ENCODE data around the gene BFAR.
"Not testable (repeated sequence)": the region's sequence is repeated elsewhere in the genome, so short reads cannot be mapped to it uniquely, and the experiment has no call there.

Gene BFAR

DNA sequence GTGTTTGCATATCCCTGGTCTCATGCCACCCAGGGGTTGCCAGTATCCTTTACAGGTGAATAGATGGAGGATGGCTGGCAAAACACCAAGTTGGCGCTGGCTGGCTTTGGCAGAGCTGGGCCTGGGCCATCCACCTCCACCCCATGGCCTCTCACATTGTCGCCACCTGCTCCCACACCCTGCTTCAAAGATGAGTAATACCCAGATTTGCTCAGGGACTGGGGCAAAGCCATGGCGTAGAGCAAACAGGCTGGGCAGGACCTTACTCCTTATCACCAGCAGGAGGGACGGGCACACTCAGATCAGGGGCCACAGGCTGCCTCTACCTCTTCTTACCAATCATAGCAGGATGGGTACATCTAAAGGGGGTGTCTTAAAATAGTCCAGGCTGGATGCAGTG lies 37.0 kb downstream of the BFAR start:
- TF ChIP-seq ZC3H10 (CRISPR knock-in tag; IDR thresholded peaks at IDR 0.05) = no peak
- TF ChIP-seq ZNF565 (CRISPR knock-in tag; conservative IDR thresholded peaks at IDR 0.05; ENCODE audit: low read depth) = no peak
- TF ChIP-seq ZFP30 (CRISPR knock-in tag; IDR thresholded peaks at IDR 0.05) = no peak
- ATAC-seq = no peak; the same call in 2 of the 3 replicates

DNA sequence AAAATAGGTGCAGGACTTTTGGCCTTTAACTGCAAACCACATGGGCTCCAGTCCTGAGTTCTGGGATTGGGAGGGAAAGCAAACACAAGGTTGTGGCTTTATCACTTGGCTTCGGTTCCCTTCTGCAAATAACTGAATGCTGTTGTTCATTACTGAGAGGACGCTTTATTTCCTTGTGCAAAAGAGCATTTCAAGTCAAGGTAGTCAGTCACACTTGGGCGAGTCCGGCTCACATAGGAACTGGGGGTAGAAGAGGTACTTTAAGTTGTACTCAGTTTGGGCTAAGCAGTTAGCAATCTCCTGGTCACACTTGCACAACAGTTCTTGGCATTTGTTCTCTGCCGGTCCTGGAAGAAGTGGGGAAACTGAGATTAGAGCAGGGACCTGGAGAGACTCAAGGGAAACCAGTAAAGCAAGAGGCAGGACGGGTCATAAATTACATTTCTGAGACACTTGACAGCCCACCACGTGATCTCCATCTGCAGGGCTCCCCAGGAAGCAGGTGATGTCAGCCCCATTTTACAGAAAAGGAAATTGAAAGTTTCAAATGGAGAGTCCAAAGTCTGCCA lies 39.7 kb downstream of the BFAR start:
- TF ChIP-seq, protein P1, sequence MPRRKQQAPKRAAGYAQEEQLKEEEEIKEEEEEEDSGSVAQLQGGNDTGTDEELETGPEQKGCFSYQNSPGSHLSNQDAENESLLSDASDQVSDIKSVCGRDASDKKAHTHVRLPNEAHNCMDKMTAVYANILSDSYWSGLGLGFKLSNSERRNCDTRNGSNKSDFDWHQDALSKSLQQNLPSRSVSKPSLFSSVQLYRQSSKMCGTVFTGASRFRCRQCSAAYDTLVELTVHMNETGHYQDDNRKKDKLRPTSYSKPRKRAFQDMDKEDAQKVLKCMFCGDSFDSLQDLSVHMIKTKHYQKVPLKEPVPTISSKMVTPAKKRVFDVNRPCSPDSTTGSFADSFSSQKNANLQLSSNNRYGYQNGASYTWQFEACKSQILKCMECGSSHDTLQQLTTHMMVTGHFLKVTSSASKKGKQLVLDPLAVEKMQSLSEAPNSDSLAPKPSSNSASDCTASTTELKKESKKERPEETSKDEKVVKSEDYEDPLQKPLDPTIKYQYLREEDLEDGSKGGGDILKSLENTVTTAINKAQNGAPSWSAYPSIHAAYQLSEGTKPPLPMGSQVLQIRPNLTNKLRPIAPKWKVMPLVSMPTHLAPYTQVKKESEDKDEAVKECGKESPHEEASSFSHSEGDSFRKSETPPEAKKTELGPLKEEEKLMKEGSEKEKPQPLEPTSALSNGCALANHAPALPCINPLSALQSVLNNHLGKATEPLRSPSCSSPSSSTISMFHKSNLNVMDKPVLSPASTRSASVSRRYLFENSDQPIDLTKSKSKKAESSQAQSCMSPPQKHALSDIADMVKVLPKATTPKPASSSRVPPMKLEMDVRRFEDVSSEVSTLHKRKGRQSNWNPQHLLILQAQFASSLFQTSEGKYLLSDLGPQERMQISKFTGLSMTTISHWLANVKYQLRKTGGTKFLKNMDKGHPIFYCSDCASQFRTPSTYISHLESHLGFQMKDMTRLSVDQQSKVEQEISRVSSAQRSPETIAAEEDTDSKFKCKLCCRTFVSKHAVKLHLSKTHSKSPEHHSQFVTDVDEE (CRISPR knock-in tag; IDR thresholded peaks at IDR 0.05) = no peak
- TF ChIP-seq ZNF8 (CRISPR knock-in tag; IDR thresholded peaks at IDR 0.05) (no peak), ZNF70 (CRISPR knock-in tag; IDR thresholded peaks at IDR 0.05) (no peak), BACH2 (CRISPR knock-in tag; IDR thresholded peaks at IDR 0.05; ENCODE audit: borderline replicate concordance) (no peak)
- peak; percentile 15; the same call in 1 of the 3 replicates for ATAC-seq

DNA sequence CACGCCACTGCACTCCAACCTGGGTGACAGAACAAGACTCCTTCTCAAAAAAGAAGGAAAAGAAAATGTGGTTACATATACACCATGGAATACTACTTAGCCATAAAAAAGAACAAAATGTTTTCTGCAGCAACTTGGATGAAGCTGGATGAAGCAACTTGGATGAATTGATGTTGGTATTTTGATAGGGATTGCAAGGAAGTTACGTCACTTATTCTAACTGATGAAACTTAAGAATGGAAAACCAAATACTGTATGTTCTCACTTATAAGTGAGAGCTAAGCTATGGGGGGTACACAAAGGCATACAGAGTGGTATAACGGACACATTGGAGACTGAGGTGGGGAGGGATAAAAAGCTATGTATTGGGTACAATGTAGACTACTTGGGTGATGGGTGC lies 43.9 kb downstream of the BFAR start:
- no peak for ATAC-seq
- no peak for TF ChIP-seq SNAI2 (CRISPR knock-in tag; IDR thresholded peaks at IDR 0.05)
- TF ChIP-seq, protein P2, sequence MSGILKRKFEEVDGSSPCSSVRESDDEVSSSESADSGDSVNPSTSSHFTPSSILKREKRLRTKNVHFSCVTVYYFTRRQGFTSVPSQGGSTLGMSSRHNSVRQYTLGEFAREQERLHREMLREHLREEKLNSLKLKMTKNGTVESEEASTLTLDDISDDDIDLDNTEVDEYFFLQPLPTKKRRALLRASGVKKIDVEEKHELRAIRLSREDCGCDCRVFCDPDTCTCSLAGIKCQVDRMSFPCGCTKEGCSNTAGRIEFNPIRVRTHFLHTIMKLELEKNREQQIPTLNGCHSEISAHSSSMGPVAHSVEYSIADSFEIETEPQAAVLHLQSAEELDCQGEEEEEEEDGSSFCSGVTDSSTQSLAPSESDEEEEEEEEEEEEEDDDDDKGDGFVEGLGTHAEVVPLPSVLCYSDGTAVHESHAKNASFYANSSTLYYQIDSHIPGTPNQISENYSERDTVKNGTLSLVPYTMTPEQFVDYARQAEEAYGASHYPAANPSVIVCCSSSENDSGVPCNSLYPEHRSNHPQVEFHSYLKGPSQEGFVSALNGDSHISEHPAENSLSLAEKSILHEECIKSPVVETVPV (CRISPR knock-in tag; IDR thresholded peaks at IDR 0.05) = no peak
- no peak for TF ChIP-seq ZC3H10 (CRISPR knock-in tag; IDR thresholded peaks at IDR 0.05)
- no peak for TF ChIP-seq RARB (CRISPR knock-in tag; IDR thresholded peaks at IDR 0.05)
- TF ChIP-seq OSR1 (CRISPR knock-in tag; IDR thresholded peaks at IDR 0.05) = no peak
- TF ChIP-seq ZNF8 (CRISPR knock-in tag; IDR thresholded peaks at IDR 0.05) = no peak
- TF ChIP-seq PPARA (CRISPR knock-in tag; IDR thresholded peaks at IDR 0.05; ENCODE audit: borderline replicate concordance) = no peak
- TF ChIP-seq GLIS3 (CRISPR knock-in tag; IDR thresholded peaks at IDR 0.05) = no peak
- no peak for TF ChIP-seq CSDC2 (CRISPR knock-in tag; IDR thresholded peaks at IDR 0.05)
- TF ChIP-seq, protein P3, sequence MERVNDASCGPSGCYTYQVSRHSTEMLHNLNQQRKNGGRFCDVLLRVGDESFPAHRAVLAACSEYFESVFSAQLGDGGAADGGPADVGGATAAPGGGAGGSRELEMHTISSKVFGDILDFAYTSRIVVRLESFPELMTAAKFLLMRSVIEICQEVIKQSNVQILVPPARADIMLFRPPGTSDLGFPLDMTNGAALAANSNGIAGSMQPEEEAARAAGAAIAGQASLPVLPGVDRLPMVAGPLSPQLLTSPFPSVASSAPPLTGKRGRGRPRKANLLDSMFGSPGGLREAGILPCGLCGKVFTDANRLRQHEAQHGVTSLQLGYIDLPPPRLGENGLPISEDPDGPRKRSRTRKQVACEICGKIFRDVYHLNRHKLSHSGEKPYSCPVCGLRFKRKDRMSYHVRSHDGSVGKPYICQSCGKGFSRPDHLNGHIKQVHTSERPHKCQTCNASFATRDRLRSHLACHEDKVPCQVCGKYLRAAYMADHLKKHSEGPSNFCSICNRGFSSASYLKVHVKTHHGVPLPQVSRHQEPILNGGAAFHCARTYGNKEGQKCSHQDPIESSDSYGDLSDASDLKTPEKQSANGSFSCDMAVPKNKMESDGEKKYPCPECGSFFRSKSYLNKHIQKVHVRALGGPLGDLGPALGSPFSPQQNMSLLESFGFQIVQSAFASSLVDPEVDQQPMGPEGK (CRISPR knock-in tag; IDR thresholded peaks at IDR 0.05; ENCODE audit: borderline replicate concordance) = no peak
- TF ChIP-seq ZFP30 (CRISPR knock-in tag; IDR thresholded peaks at IDR 0.05) = no peak

DNA sequence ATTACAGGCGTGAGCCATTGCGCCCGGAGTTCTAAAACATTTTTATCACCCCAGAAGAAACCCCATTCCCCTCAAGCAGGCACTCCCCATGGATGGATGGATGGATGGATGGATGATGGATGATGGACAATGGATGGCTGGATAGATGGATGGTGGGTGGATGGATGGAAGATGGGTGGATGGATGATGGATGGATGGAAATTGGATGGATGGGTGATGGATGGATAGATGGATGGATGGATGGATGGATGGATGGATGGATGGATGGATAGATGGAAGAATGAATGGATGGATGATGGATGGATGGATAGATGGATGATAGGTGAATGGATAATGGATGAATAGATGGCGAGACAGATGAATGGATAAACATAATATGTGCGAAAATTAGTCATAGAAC lies 44.9 kb downstream of the BFAR start:
- no peak for ATAC-seq
- TF ChIP-seq BACH2 (CRISPR knock-in tag; IDR thresholded peaks at IDR 0.05; ENCODE audit: borderline replicate concordance) (no peak), TCF4 (CRISPR knock-in tag; IDR thresholded peaks at IDR 0.05; ENCODE audit: borderline replicate concordance) (no peak), ZNF70 (CRISPR knock-in tag; IDR thresholded peaks at IDR 0.05) (no peak)

DNA sequence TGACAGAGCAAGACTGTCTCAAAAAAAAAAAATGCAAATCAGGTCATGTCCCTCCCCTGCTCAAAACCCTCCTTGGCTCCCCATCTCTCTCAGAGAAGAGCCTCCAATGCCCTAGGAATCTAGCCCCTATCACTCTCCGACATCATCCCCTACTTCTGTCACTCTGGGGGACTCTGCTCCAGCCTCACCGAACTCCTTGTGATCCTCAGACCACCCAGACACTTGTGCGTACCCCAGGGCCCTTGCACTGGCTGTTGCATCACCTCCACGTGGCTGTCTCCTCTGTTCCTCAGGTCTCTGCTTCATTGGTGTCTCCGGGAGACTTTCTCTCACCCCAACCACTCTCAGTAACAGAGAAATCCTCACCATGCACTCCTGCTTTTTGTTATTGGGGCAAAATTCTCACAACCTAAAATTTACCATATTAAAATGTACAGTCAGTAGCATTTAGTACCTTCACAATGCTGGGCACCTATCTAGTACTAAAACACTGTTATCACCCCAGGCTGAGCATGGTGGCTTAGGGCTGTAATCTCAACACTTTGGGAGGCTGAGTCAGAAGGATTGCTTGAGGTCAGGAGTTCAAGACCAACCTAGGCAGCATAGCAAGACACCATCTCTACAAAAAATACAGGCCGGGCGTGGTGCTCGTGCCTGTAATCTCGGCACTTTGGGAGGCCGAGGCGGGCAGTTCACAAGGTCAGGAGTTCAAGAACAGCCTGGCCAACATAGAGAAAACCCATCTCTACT lies 46.2 kb downstream of the BFAR start:
- ATAC-seq = no peak
- no peak for TF ChIP-seq ESRRG (CRISPR knock-in tag; IDR thresholded peaks at IDR 0.05)
- TF ChIP-seq CSDC2 (CRISPR knock-in tag; IDR thresholded peaks at IDR 0.05) = no peak
- TF ChIP-seq TOX (CRISPR knock-in tag; IDR thresholded peaks at IDR 0.05; ENCODE audit: borderline replicate concordance) = no peak
- TF ChIP-seq ZNF565 (CRISPR knock-in tag; conservative IDR thresholded peaks at IDR 0.05; ENCODE audit: low read depth) = no peak
- no peak for TF ChIP-seq BACH2 (CRISPR knock-in tag; IDR thresholded peaks at IDR 0.05; ENCODE audit: borderline replicate concordance)
- TF ChIP-seq ARNTL (CRISPR knock-in tag; IDR thresholded peaks at IDR 0.05; ENCODE audit: borderline replicate concordance, low read depth) = no peak
- no peak for TF ChIP-seq ZFP30 (CRISPR knock-in tag; IDR thresholded peaks at IDR 0.05)
- TF ChIP-seq ISL1 (CRISPR knock-in tag; IDR thresholded peaks at IDR 0.05) = no peak
- TF ChIP-seq ZNF8 (CRISPR knock-in tag; IDR thresholded peaks at IDR 0.05) = no peak
- TF ChIP-seq OSR1 (CRISPR knock-in tag; IDR thresholded peaks at IDR 0.05) = no peak
- TF ChIP-seq SNAI2 (CRISPR knock-in tag; IDR thresholded peaks at IDR 0.05) = no peak
- TF ChIP-seq, protein P4, sequence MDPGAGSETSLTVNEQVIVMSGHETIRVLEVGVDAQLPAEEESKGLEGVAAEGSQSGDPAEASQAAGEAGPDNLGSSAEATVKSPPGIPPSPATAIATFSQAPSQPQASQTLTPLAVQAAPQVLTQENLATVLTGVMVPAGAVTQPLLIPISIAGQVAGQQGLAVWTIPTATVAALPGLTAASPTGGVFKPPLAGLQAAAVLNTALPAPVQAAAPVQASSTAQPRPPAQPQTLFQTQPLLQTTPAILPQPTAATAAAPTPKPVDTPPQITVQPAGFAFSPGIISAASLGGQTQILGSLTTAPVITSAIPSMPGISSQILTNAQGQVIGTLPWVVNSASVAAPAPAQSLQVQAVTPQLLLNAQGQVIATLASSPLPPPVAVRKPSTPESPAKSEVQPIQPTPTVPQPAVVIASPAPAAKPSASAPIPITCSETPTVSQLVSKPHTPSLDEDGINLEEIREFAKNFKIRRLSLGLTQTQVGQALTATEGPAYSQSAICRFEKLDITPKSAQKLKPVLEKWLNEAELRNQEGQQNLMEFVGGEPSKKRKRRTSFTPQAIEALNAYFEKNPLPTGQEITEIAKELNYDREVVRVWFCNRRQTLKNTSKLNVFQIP (CRISPR knock-in tag; IDR thresholded peaks at IDR 0.05; ENCODE audit: borderline replicate concordance, low read depth) = no peak
- no peak for TF ChIP-seq TCF4 (CRISPR knock-in tag; IDR thresholded peaks at IDR 0.05; ENCODE audit: borderline replicate concordance)

DNA sequence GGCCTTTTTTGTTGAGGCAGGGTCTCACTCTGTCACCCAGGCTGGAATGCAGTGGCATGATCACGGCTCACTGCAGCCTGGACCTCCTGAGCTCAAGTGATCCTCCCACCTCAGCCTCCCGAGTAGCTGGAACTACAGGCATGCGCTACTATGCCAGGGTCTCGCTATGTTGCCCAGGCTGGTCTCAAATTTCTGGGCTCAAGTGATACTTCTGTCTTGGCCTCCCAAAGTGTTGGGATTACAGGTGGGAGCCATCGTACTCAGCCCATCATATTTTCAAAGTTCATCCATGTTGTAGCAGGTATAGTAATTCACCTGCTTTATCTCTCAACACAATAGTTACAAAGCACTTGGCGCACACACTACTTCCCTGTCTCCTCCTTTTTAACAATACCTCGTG lies 47.6 kb downstream of the BFAR start:
- ATAC-seq = not testable (repeated sequence)
